Body of pancreas (tissue), 4 donors: ENCODE measurements around the gene KMO. TPM values are rescaled to one million over a fixed set of nuclear protein-coding genes. Genes with fewer than 3 reads are reported as not detected.
A peak's percentile ranks its signal among the peaks of the same experiment; 100 is the strongest.

Experiments used
- ATAC-seq: fragments of 150-250 bp; one replicate; pipeline ENCODE4 v1.9.1; 2016
- DNase-seq, 4 donors: peaks; one replicate each; pipeline ENCODE4 v3.0.0-alpha.2; 2019
- H3K27ac ChIP-seq, 4 donors: fragments of 200-600 bp; sonication (generic); 1 replicate in 3 of 4; 2 replicates in 1 of 4; pipeline versions ENCODE4 v1.5.1 to v1.6.1; 2016 to 2019; ENCODE audit warnings: mild to moderate bottlenecking in 1 of 4, mixed read lengths in 1 of 4, moderate library complexity in 1 of 4
- H3K27me3 ChIP-seq, 2 donors: fragments of 200-600 bp; sonication (generic); one replicate each; pipeline ENCODE4 v1.6.0; 2016; ENCODE audit warnings: mild to moderate bottlenecking in 1 of 2
- H3K36me3 ChIP-seq, 2 donors: fragments of 200-600 bp; sonication (generic); replicated peaks in 1 of 2; 2 replicates each; pipeline ENCODE4 v1.5.1; 2016; ENCODE audit warnings: low read depth in 2 of 2; ENCODE audit not compliant: insufficient read depth in 1 of 2
- H3K4me1 ChIP-seq: fragments of 200-600 bp; sonication (generic); one replicate; pipeline ENCODE4 v1.6.0; 2016
- H3K4me3 ChIP-seq, 2 donors: fragments of 200-600 bp; sonication (generic); 1 replicate in 1 of 2; 2 replicates in 1 of 2; pipeline ENCODE4 v1.5.1; 2016 to 2019
- H3K9me3 ChIP-seq, 3 donors: fragments of 200-600 bp; sonication (generic); 1 replicate in 2 of 3; 2 replicates in 1 of 3; pipeline ENCODE4 v1.5.1; 2016
- POLR2A ChIP-seq, 3 donors: fragments of 450-650 bp; IDR thresholded peaks; one replicate each; pipeline ENCODE4 v1.6.1; 2016; ENCODE audit warnings: antibody characterized with exemption in 3 of 3, mild to moderate bottlenecking in 2 of 3
- WGBS, 2 donors: methylation state at CpG; one replicate each; pipeline ENCODE4 v1.1.5; 2017; 5-methylcytosine and 5-hydroxymethylcytosine counted together
- intact Hi-C: fragments of 100-400 bp; cut with DNase I; formaldehyde crosslinking; loops from one replicate; pipeline ENCODE4 v1.15.1; 2023
- total RNA-seq, 2 donors: library from RNA; depleted of rRNA; stranded (reverse); fragments of >200 nt; gene quantifications; one replicate each; pipeline ENCODE4 v1.1.0, GENCODE V29; 2016
- TF ChIP-seq, protein P1 (sequence below), 7 experiments: fragments of 450-650 bp in 4 of 7; fragments of 200-600 bp in 3 of 7; sonication (generic) in 3 of 7; IDR thresholded peaks; one replicate each; pipeline ENCODE4 v1.5.1; 2016 to 2019; ENCODE audit warnings: antibody characterized with exemption in 7 of 7

The KMO gene
- total RNA-seq, 2 donors from 2014 or later: 1.3 to 3.6 TPM

DNA sequence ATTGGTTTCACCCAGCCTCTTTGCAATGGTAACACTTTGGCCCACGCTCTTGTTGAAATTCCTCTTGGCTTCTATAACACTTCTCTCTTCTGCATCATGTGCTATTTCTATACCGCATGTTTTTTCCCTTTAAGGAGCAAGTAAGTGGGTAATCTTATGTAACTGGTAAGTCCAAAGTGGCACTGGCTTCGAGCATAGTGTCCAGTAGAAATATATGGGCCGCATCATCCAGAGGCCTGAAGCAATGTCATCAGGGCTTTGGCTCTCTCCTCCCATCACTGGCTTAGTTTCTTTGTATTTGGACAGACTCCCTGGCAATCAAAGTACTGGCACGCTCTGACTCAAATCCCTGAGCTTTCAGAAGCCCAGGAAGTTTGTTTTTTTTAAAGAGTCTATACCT is 90.5 kb downstream of the KMO start:
- TF ChIP-seq POLR2A (IDR thresholded peaks at IDR 0.05): no peak
- TF ChIP-seq, protein P1, sequence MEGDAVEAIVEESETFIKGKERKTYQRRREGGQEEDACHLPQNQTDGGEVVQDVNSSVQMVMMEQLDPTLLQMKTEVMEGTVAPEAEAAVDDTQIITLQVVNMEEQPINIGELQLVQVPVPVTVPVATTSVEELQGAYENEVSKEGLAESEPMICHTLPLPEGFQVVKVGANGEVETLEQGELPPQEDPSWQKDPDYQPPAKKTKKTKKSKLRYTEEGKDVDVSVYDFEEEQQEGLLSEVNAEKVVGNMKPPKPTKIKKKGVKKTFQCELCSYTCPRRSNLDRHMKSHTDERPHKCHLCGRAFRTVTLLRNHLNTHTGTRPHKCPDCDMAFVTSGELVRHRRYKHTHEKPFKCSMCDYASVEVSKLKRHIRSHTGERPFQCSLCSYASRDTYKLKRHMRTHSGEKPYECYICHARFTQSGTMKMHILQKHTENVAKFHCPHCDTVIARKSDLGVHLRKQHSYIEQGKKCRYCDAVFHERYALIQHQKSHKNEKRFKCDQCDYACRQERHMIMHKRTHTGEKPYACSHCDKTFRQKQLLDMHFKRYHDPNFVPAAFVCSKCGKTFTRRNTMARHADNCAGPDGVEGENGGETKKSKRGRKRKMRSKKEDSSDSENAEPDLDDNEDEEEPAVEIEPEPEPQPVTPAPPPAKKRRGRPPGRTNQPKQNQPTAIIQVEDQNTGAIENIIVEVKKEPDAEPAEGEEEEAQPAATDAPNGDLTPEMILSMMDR (IDR thresholded peaks at IDR 0.05): no peak
- Histone ChIP-seq H3K36me3 (no peaks in the 10 kb centered on the region), H3K9me3 (no peaks in the 10 kb centered on the region), H3K27ac (no peak overlapping the region), H3K4me3 (no peak overlapping the region), H3K27me3 (no peaks in the 10 kb centered on the region), H3K4me1 (no peaks in the 10 kb centered on the region)
- no peak for ATAC-seq
- no peak for DNase-seq
- 89 to 90% methylated on average over 5 of the region's 5 CpGs for WGBS, 2 donors
- intact Hi-C loops: no loop called here

DNA sequence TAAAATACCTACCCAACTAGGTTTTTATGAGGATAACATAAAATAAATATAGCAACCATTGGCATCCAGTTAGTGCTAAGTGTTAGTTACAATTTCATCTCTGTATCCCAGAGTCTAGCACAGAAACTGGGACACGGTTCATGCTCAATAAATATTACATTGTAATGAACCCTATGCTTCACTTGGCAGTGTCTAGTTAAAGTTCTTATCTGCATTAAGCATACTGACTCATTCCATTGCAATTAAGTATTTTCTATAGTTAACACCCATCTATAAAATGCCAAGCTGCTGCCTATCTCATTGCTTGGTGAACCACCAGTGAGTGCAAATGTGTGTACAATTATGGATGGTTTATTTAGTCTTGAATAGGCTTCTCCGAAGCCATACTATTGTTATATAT is 92.8 kb downstream of the KMO start:
- no peak for DNase-seq
- no peak for ATAC-seq
- WGBS, 2 donors: 83 to 84% methylated on average over 2 of the region's 2 CpGs
- Histone ChIP-seq H3K4me1 (no peaks in the 10 kb centered on the region), H3K4me3 (no peak overlapping the region), H3K9me3 (no peaks in the 10 kb centered on the region), H3K27ac (no peak overlapping the region), H3K36me3 (no peaks in the 10 kb centered on the region), H3K27me3 (no peaks in the 10 kb centered on the region)
- TF ChIP-seq, protein P1 (IDR thresholded peaks at IDR 0.05): no peak
- no peak for TF ChIP-seq POLR2A (IDR thresholded peaks at IDR 0.05)
- intact Hi-C loops: no loop called here

DNA sequence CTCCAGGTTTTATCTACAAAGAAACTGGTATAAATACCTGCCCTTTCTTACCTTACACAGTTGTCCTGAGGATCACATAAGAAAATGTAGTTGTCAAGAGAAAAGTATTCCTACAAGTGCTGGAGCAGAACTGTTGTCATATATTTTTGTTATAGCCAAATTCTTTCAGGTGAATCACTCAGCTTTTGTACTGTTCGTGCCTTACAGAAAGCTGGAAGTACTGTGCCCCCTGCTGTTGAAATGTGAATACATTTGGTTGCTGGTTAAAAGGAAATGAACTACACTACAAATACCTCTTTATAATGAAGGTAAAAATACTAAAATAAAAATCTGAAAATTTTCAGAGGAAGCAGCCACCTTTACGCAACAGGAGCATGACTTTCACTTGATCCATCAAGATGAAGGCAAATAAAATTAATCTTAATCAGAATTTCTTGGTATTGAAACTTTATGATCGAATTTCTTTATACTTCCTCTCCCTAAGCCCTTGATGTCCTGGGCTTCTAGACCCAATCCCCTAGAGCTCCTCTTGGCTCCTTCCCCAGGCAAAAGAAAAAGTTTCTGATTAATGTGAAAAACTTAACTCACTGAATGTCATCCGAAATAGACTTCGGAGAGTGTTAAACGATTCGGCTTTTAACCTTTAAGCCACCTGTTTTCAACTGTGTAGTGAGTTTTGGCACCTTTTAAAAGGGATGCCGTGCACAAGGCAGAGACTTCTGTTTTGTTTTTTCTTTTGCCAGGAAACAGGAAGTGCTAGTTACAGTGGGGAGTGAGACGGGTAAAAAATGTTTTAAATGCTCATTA is 95.5 kb downstream of the KMO start:
- no peaks in the 10 kb centered on the region for H3K27me3 ChIP-seq
- peaks cover 5% of the 10 kb centered on the region for H3K4me1 ChIP-seq
- no peak for TF ChIP-seq POLR2A (IDR thresholded peaks at IDR 0.05)
- TF ChIP-seq, protein P1 (IDR thresholded peaks at IDR 0.05): peak in 6 of 7 experiments; percentile 26 to 63 (median 54)
- H3K36me3 ChIP-seq: no peaks in the 10 kb centered on the region
- no peak overlapping the region for H3K4me3 ChIP-seq
- peak in 2 of 4 donors; percentile 20 to 66 for DNase-seq
- 43 to 50% methylated on average over 9 of the region's 9 CpGs for WGBS, 2 donors
- no peak for ATAC-seq
- H3K9me3 ChIP-seq: no peaks in the 10 kb centered on the region
- intact Hi-C loops: no loop called here
- peak overlapping the region in 1 of 4 donors; percentile 0 for H3K27ac ChIP-seq

DNA sequence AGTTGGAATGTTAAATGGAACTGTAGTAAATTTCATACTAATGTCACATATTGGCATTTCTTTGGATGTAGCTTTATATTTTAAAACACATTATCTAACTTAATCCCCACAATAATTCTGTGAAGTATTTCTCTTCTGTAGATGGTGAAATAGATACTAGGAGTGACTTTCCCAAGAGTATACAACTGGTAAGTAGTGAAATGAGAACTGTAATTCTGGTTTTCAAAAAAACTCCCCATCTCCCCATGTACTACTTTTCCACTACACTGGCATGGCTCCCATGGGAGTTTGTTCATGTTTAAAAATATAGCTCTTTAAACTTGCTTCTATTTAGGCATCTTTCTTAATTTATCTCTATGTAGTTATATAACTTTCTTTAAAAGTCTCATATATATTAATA is 97.8 kb downstream of the KMO start:
- no peaks in the 10 kb centered on the region for H3K9me3 ChIP-seq
- H3K27ac ChIP-seq: no peak overlapping the region
- no peaks in the 10 kb centered on the region for H3K36me3 ChIP-seq
- TF ChIP-seq POLR2A (IDR thresholded peaks at IDR 0.05): no peak
- TF ChIP-seq, protein P1 (IDR thresholded peaks at IDR 0.05): no peak
- DNase-seq: no peak
- H3K27me3 ChIP-seq: no peaks in the 10 kb centered on the region
- no peak overlapping the region for H3K4me3 ChIP-seq
- intact Hi-C loops: loop anchor here (10.0 kb wide), 1 partner anchor 95 kb away; the partner anchor contains the start of gene KMO
- no peak for ATAC-seq
- peaks cover 5% of the 10 kb centered on the region for H3K4me1 ChIP-seq

DNA sequence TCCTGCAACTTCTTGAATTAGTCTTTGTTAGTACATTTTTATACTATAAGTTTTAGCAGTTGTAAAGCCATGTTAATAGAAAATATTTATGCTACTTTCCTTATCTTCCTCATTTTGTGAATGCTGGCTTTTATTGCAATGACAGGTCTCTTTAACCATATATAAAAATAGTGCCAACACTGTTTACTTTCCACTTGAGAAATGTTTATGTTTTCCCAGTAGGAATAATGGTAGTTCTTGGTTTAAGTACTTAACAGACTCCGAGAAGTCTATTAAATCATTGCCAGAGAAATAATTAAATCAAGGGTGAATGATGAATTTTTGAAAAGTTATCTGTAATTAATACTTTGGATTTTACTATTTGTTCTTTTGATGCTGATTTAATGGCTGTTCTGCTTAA is 98.3 kb downstream of the KMO start:
- Histone ChIP-seq H3K27ac (no peak overlapping the region), H3K27me3 (no peaks in the 10 kb centered on the region), H3K36me3 (no peaks in the 10 kb centered on the region), H3K9me3 (no peaks in the 10 kb centered on the region), H3K4me3 (no peak overlapping the region), H3K4me1 (peaks cover 5% of the 10 kb centered on the region)
- TF ChIP-seq, protein P1 (IDR thresholded peaks at IDR 0.05): no peak
- TF ChIP-seq POLR2A (IDR thresholded peaks at IDR 0.05): no peak
- intact Hi-C loops: loop anchor here (10.0 kb wide), 1 partner anchor 96 kb away; the partner anchor contains the start of gene KMO
- no peak for DNase-seq
- 88 to 92% methylated on average over 1 of the region's 1 CpG for WGBS, 2 donors
- ATAC-seq: no peak
